Bronchial epithelial cell (primary cell): ENCODE data around the gene NIT1. TPM values are rescaled to one million over a fixed set of nuclear protein-coding genes. Genes with fewer than 3 reads are reported as not detected.

ENCODE experiments used
- DNase-seq: peaks from one replicate; pipeline ENCODE4 v3.0.0-alpha.2; 2010; ENCODE audit warnings: low read depth
- FAIRE-seq: peaks from 2 replicates; lab custom pipeline; 2011; peaks lifted over from hg19 to GRCh38; lab: Jason Lieb, UNC
- H3K27me3 ChIP-seq: 2 replicates; pipeline ENCODE4 v1.5.1; 2011; ENCODE audit warnings: low read length; ENCODE audit not compliant: control insufficient read depth, insufficient read depth
- H3K36me3 ChIP-seq: 2 replicates; pipeline ENCODE4 v1.5.1; 2011; ENCODE audit warnings: low read length; ENCODE audit not compliant: control insufficient read depth, insufficient read depth
- H3K4me3 ChIP-seq: 2 replicates; pipeline ENCODE4 v1.5.1; 2011; ENCODE audit warnings: mild to moderate bottlenecking, low read depth, low read length, control low read depth
- CTCF ChIP-seq: IDR thresholded peaks from 2 replicates; pipeline ENCODE4 v1.5.1; 2011; ENCODE audit warnings: mild to moderate bottlenecking, moderate library complexity, low read length, control low read depth, inconsistent platforms; ENCODE audit not compliant: insufficient read depth, severe bottlenecking
- total RNA-seq: library from RNA; depleted of rRNA; stranded (reverse); fragments of >200 nt; gene quantifications from 2 replicates; pipeline ENCODE4 v1.2.1, GENCODE V29; 2014

NIT1 gene
- total RNA-seq, 1 donor from 2014 or later = 40.5 TPM

- H3K27me3 ChIP-seq = no peaks in the 10 kb centered on the region
- no peak for FAIRE-seq
- no peak overlapping the region for H3K4me3 ChIP-seq
- no peak for DNase-seq
- no peak for TF ChIP-seq CTCF
- H3K36me3 ChIP-seq = peaks cover 16% of the 10 kb centered on the region
These were observed 40.0 kb downstream of the NIT1 start for GRCh38 chr1:161157867-161158266.

- Histone ChIP-seq H3K27me3 (no peaks in the 10 kb centered on the region), H3K4me3 (peak overlapping the region; percentile 87), H3K36me3 (peaks cover 16% of the 10 kb centered on the region)
- no peak for FAIRE-seq
- peak; percentile 21 for DNase-seq
- no peak for TF ChIP-seq CTCF
These were observed 40.6 kb downstream of the NIT1 start for GRCh38 chr1:161158316-161159010.

GRCh38 chr1:161159087-161159912 lies 41.4 kb downstream of the NIT1 start, which contains the start of gene USP21:
USP21 (plus strand) TSS chr1:161159500; CDS start chr1:161160641, 1,141 bp downstream.
- Histone ChIP-seq H3K27me3 (no peaks in the 10 kb centered on the region), H3K4me3 (peak within 1 kb of the TSS; percentile 87), H3K36me3 (peaks cover 16% of the 10 kb centered on the region)
- peak; percentile 71 for DNase-seq
- peak; percentile 56 for TF ChIP-seq CTCF
- FAIRE-seq = no peak

- H3K4me3 ChIP-seq = peak overlapping the region; percentile 87
- DNase-seq = no peak
- TF ChIP-seq CTCF = no peak
- FAIRE-seq = no peak
- H3K36me3 ChIP-seq = peaks cover 16% of the 10 kb centered on the region
- no peaks in the 10 kb centered on the region for H3K27me3 ChIP-seq
These were observed 42.0 kb downstream of the NIT1 start for GRCh38 chr1:161159913-161160243.

GRCh38 chr1:161160671-161161145 lies 42.8 kb downstream of the NIT1 start:
- H3K4me3 ChIP-seq = no peak overlapping the region

More at GRCh38 chr1:161160671-161161145, 42.8 kb downstream of the NIT1 start:
- no peak for DNase-seq
- FAIRE-seq = no peak
- no peak for TF ChIP-seq CTCF
- no peaks in the 10 kb centered on the region for H3K27me3 ChIP-seq
- peaks cover 18% of the 10 kb centered on the region for H3K36me3 ChIP-seq
